ENCODE measurements around the gene LMX1B.

- TF ChIP-seq CTCF (IDR thresholded peaks at IDR 0.05 in 8 of 11, conservative IDR thresholded peaks at IDR 0.05 in 3 of 11) (no peak), POLR2AphosphoS5 (IDR thresholded peaks at IDR 0.05) (no peak)
Measured at GRCh38 chr9:126709241-126709640, 95.5 kb downstream of the LMX1B start.

Measured in spleen (tissue), 7 donors.